Measurements from ENCODE around the gene HOXC4. TPM values are rescaled to one million over a fixed set of nuclear protein-coding genes. Genes with fewer than 3 reads are reported as not detected.

The HOXC4 gene
- total and polyA plus RNA-seq, 12 donors: 0.03 to 0.22 (median 0.21) TPM; not detected in 8

- Histone ChIP-seq H3K27ac (no peak overlapping the region), H3K4me3 (peak overlapping the region in 1 of 10 donors; percentile 13), H3K9me3 (no peaks in the 10 kb centered on the region), H3K36me3 (no peaks in the 10 kb centered on the region), H3K27me3 (peaks cover 41 to 100% (median 98%) of the 10 kb centered on the region in 7 donors), H3K4me1 (peaks cover 5 to 35% (median 24%) of the 10 kb centered on the region in 9 donors)
- ATAC-seq (no peak), DNase-seq (no peak)
- TF ChIP-seq, protein P1, sequence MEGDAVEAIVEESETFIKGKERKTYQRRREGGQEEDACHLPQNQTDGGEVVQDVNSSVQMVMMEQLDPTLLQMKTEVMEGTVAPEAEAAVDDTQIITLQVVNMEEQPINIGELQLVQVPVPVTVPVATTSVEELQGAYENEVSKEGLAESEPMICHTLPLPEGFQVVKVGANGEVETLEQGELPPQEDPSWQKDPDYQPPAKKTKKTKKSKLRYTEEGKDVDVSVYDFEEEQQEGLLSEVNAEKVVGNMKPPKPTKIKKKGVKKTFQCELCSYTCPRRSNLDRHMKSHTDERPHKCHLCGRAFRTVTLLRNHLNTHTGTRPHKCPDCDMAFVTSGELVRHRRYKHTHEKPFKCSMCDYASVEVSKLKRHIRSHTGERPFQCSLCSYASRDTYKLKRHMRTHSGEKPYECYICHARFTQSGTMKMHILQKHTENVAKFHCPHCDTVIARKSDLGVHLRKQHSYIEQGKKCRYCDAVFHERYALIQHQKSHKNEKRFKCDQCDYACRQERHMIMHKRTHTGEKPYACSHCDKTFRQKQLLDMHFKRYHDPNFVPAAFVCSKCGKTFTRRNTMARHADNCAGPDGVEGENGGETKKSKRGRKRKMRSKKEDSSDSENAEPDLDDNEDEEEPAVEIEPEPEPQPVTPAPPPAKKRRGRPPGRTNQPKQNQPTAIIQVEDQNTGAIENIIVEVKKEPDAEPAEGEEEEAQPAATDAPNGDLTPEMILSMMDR (IDR thresholded peaks at IDR 0.05): no peak
- intact Hi-C loops (cut with DNase I): loop anchor here in 1 of 10 donors (10.0 kb wide), 1 partner anchor 340 kb away; no protein-coding TSS in a partner anchor
- WGBS, 2 donors: 3 to 7% methylated on average over 36 of the region's 36 CpGs
Measured at GRCh38 chr12:54014377-54015017, 39.1 kb upstream of the HOXC4 start.

DNA sequence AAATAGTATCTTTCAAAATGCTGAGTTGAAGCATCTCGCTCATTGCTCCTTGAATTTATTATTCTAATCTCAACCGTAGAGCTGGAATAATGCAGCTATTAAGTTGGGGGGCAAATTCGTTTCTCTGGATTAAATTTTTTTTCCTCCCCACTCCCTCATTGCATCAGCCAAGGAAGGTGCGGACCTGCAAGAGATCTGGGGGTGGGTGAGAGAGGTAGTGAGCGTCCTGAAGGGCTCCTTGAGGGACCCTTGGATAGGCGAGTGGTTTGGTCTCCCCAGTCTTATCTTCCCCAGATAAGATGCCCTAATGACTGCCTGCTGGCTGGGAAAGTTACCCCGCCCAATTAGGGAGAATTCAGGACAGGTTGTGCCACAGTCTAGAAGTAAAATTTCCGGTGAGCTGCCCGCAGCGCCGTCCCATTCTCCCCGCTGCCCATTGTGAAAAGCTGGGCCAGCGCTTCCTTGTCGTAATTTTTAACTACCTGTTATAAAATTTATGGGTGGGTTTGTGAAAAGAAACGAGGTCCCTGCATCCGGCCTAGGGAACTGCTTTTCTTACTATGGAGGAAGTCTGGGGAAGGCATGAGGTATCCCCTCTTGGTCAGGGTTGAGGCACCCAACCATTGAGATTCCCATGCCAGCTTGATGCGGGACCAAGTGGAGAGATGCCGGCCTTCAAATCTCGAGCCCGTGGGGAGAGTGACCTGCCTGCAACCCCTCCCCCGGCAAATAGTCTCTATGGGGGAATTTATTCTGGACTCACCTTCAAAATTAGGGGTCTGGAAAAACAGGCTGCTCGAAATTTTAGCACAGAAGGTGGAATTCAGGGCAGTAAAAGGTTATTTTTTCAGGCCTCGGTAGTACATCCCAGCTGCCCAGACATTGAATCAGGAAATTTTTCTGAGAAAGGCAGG, 38.4 kb upstream of the HOXC4 start:
- no peaks in the 10 kb centered on the region for H3K36me3 ChIP-seq
- H3K27ac ChIP-seq: no peak overlapping the region
- WGBS, 2 donors: 10 to 16% methylated on average over 23 of the region's 23 CpGs
- no peak for DNase-seq
- TF ChIP-seq, protein P1 (IDR thresholded peaks at IDR 0.05): no peak
- peaks cover 33 to 100% (median 97%) of the 10 kb centered on the region in 7 donors for H3K27me3 ChIP-seq
- intact Hi-C loops (cut with DNase I): loop anchor here in 1 of 10 donors (10.0 kb wide), 1 partner anchor 340 kb away; no protein-coding TSS in a partner anchor
- no peak overlapping the region for H3K4me3 ChIP-seq
- peaks cover 5 to 40% (median 29%) of the 10 kb centered on the region in 9 donors for H3K4me1 ChIP-seq
- no peak for ATAC-seq
- H3K9me3 ChIP-seq: no peaks in the 10 kb centered on the region

DNA sequence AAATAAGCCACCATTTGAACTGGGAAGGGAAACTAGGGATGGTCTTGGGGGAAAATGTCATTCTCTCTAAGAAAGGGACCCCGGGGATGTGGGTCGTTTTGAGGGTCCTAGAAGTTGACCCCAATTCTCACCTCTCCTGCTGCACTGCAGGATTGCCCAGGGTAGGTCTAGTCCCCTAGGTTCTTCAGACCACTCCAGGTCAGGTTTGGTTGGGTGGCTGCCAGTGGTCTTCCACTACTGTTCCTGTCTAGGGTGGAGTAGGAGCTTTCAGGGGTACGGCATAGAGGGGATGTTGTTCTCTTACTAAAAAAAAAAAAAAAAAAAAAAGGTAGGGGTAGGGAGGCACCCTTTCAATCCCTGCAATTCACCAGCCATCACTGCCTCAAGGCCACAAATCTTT, 37.6 kb upstream of the HOXC4 start:
- Histone ChIP-seq H3K27me3 (peaks cover 26 to 100% (median 96%) of the 10 kb centered on the region in 7 donors), H3K4me3 (no peak overlapping the region), H3K36me3 (no peaks in the 10 kb centered on the region), H3K9me3 (no peaks in the 10 kb centered on the region), H3K4me1 (peaks cover 5 to 42% (median 31%) of the 10 kb centered on the region in 9 donors), H3K27ac (no peak overlapping the region)
- intact Hi-C loops (cut with DNase I): loop anchor here in 1 of 10 donors (10.0 kb wide), 1 partner anchor 339 kb away; no protein-coding TSS in a partner anchor
- no peak for ATAC-seq
- WGBS, 2 donors: 15 to 21% methylated on average over 3 of the region's 3 CpGs
- no peak for DNase-seq
- TF ChIP-seq, protein P1 (IDR thresholded peaks at IDR 0.05): no peak

DNA sequence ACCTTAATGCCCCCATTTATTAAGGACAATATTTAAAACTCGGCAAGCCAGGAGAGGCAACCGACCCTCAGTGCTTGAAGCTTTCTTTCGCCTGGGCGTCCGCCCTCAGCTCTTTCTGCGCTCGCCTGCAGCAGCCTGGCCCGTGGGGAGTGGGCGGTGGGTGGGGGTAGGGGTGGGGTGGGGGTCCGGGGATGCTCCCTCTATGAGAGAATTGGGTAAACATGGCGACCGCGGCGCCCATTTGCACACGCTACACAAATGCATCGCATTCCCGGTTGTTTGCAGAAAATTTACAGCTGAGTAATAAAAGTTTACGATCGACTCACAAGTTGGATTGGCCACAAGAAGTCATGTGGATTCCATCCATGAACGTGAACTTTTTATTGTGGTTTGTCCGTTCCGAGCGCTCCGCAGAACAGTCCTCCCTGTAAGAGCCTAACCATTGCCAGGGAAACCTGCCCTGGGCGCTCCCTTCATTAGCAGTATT, 37.1 kb upstream of the HOXC4 start:
- ATAC-seq (no peak), DNase-seq (no peak)
- peaks cover 26 to 100% (median 96%) of the 10 kb centered on the region in 7 donors for H3K27me3 ChIP-seq
- H3K9me3 ChIP-seq: no peaks in the 10 kb centered on the region
- 3 to 4% methylated on average over 25 of the region's 25 CpGs for WGBS, 2 donors
- H3K4me3 ChIP-seq: peak overlapping the region in 5 of 10 donors; percentile 40 to 52 (median 49)
- TF ChIP-seq, protein P1 (IDR thresholded peaks at IDR 0.05): no peak
- intact Hi-C loops (cut with DNase I): loop anchor here in 1 of 10 donors (10.0 kb wide), 1 partner anchor 338 kb away; no protein-coding TSS in a partner anchor
- no peak overlapping the region for H3K27ac ChIP-seq
- H3K4me1 ChIP-seq: peaks cover 5 to 42% (median 31%) of the 10 kb centered on the region in 9 donors
- no peaks in the 10 kb centered on the region for H3K36me3 ChIP-seq
